GM20431 (cell line): ENCODE results near the gene CLHC1.
"Not testable (repeated sequence)": the region's sequence is repeated elsewhere in the genome, so short reads cannot be mapped to it uniquely, and the experiment has no call there.

Source experiments
- in situ Hi-C: fragments of 300-500 bp; cut with MseI, MboI; formaldehyde crosslinking; loops from one replicate; pipeline ENCODE4 v1.15.0; 2020; ENCODE audit warnings: low sequenced_read_pairs; ENCODE audit not compliant: unreplicated experiment

CLHC1 gene

GRCh38 chr2:55233658-55233940 is 1.5 kb upstream of the CLHC1 start:
- in situ Hi-C loops = no loop called here

GRCh38 chr2:55232863-55233657 is 967 bp upstream of the CLHC1 start:
- in situ Hi-C loops = no loop called here

GRCh38 chr2:55231546-55232083 is 478 bp downstream of the CLHC1 start:
- in situ Hi-C loops = no loop called here

DNA sequence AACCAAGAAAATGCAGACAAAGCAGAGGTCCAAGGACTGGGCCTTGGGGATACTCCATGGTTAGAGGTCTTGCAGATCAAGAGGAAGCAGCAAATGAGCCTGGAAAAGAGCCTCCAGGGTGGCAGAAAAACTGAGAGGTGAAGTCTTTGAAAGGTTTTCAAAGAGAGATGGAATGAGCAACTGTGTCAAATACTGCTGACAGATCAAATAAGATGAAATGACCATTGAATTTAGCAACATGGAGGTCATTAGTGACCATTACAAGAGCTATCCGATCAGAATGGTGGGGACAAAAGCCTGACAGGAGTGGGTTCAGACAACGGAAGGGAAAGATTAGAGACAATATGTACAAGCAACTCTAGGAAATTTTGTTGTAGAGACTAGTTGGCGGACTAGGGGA is 1.5 kb downstream of the CLHC1 start:
- in situ Hi-C loops = no loop called here

GRCh38 chr2:55229221-55229620 is 2.9 kb downstream of the CLHC1 start:
- in situ Hi-C loops = no loop called here

GRCh38 chr2:55228226-55228563 is 3.9 kb downstream of the CLHC1 start:
- in situ Hi-C loops = no loop called here

DNA sequence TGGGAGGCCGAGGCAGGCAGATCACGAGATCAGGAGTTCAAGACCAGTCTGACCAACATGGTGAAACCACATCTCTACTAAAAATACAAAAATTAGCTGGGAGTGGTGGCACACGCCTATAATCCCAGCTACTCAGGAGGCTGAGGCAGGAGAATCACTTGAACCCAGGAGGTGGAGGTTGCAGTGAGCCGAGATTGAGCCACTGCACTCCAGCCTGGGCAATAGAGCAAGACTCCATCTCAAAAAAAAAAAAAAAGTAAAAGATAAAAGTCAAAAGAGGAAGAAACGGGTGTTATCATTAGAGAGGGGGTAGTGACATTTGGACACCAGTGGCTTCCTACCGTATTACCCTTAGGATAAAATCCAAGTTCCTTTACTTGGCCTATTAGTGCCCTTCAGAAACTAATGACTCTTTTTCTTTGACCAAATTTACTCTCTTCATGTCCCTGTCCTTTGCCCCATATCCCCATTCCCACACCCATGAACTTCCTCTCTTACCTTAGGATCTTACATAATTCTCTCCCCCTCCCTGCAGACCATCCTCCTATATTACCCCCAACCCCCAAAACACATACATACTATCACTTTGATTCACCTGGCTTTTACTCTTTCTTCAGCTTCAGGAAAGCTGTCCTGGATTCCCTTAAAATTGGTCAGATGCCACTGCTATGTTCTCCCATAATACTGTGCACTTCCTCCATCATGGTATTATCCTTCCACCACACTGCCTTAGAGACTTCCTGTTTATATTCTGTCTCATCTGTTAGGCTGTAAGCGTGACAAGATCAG is 4.5 kb downstream of the CLHC1 start:
- in situ Hi-C loops = not testable (repeated sequence)

GRCh38 chr2:55225481-55226020 is 6.5 kb downstream of the CLHC1 start:
- in situ Hi-C loops = no loop called here

GRCh38 chr2:55224761-55225261 is 7.3 kb downstream of the CLHC1 start:
- in situ Hi-C loops = no loop called here

DNA sequence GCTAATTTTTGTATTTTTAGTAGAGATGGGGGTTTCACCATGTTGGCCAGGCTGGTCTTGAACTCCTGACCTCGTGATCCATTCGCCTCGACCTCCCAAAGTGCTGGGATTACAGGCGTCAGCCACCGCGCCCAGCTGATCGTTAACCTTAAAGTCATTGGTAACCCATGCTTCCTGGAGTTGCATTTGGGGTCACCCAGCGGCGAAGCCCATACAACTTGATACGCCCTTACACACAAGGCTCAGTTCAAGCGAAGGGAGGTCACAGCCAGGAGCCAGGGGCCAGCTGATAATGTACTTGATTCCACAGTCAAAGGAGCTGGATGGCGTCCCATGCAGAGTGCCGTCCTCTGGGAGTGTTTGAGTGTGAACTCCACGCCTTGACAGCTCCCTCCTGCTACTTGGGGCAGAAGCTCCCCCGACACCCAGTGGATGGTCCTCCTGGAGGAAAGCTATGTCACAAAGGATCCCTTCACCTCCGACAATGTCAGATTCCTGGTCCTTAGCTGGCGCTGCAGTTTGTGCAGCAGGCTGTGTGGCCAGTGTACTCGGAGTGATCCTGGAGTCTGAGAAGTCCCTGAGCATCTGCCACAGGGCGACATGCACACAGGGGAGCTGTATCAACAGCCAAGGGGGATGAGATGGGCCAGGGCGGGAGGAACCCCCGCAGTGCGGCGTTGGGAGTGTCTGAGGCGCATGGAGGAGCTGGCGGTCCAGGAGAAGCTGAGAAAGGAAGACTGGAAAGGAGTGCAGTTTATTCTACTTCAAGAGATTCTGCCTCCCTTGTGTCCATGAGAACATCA is 7.9 kb downstream of the CLHC1 start:
- in situ Hi-C loops = no loop called here

DNA sequence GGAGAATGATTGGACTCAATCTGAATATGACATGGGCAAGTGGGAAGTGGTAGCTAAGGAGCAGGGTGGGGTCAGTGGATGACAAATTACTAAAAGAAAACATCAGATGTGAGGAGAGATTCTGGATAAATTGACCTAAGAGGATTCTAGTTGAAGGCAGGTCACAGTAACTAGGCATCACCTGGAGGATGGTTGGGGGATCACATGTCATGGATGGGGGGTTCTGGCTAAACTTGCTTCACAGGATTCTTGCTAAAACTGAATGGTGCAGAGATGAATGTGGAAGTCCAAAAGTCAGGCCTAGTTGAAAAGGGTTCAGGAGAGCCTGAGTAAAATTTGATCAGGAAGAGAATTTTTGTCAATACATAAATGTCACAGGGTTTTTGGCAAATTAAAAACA is 18.3 kb downstream of the CLHC1 start:
- in situ Hi-C loops = no loop called here

- in situ Hi-C loops = no loop called here
These were observed 27.1 kb downstream of the CLHC1 start for GRCh38 chr2:55204950-55205349.

GRCh38 chr2:55204536-55204935 is 27.6 kb downstream of the CLHC1 start:
- in situ Hi-C loops = no loop called here

GRCh38 chr2:55200416-55200815 is 31.7 kb downstream of the CLHC1 start:
- in situ Hi-C loops = no loop called here

- in situ Hi-C loops = no loop called here
These were observed 35.6 kb downstream of the CLHC1 start for GRCh38 chr2:55196526-55196925.

- in situ Hi-C loops = not testable (repeated sequence)
These were observed 40.2 kb downstream of the CLHC1 start for GRCh38 chr2:55191888-55192287.

GRCh38 chr2:55186837-55187236 is 45.3 kb downstream of the CLHC1 start:
- in situ Hi-C loops = not testable (repeated sequence)

- in situ Hi-C loops = no loop called here
These were observed 51.7 kb downstream of the CLHC1 start for GRCh38 chr2:55180374-55180773.

DNA sequence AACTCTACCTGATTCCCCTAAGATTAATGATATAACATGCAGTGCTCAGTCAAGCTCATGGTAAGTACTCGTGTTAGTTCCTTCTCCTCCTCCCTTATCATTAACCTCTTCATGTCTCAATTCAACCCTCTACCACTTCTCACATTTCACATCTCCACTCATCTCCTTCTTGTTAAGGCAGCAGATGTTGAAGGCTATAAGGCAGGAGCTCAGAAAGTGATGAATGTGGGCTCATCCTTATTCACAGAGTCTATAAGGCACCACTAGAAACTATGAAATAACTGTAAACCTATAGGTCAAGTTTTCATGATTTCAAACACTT is 56.0 kb downstream of the CLHC1 start:
- in situ Hi-C loops = no loop called here

DNA sequence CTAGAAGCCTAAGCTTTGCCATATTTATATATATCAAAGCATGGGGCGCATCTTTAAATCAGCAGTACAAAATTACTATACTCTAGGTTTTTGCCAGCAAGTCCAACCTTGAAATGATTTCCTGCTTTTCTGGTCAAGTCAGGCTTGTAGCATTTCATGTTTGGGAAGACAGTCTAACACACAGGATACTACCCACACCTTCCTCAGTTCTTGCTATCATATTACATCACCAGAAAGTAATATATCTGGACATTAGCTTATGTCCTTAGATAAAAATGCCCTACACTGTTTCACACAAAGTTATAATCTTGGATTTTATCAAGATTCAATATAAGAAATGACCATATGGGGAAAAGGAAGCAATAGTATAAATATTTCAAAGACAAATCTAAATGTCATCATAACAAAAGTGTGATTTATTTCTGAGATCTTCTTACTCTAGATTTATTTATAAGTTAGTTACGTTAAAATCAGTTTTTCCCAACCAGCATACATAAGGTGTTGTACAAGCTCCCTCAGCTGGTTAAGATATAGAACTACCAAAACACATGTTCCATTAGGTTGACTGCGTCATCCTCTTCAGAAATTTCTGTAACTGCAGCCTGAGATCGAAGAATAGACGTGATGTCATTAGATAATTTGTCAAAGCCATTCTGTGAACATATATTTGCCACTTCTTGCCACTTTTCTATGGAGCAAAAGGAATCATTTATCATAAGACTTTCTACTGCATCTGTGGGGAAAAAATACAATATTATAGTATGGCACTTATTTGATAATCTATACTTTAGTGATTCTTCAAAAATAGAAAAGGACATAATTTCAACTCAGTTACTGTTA is 56.6 kb downstream of the CLHC1 start:
- in situ Hi-C loops = no loop called here
